GM12874 (cell line): Measurements from ENCODE around the gene PRELID3B.

Experiments
- CTCF ChIP-seq: IDR thresholded peaks from 2 replicates; pipeline ENCODE4 v1.5.1; 2011; ENCODE audit warnings: low read depth, mild to moderate bottlenecking, control low read depth, low read length, moderate library complexity; ENCODE audit not compliant: insufficient read depth

PRELID3B gene

DNA sequence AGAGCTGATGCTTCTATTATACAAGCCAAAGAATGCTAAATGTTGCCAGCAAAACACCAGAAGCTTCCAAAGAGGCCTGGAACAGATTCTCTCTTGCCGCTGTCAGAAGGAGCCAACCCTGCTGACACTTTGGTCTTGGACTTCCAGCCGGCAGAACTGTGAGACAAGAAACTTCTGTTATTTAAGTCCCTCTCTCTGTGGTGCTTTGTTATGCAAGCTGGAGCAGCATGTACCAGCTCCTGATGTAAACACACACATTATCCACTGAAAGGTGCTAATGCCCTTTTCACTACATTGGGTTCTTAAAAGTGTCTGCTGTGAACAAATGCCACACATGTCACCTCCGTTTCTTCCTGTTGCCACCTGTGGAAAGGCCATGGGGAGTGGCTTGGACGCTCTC is 25.9 kb upstream of the PRELID3B start:
- no peak for TF ChIP-seq CTCF

- TF ChIP-seq CTCF, result no peak
Measured at GRCh38 chr20:59064214-59064722, 21.7 kb upstream of the PRELID3B start.

GRCh38 chr20:59063358-59064213 is 21.0 kb upstream of the PRELID3B start:
- TF ChIP-seq CTCF, result no peak

DNA sequence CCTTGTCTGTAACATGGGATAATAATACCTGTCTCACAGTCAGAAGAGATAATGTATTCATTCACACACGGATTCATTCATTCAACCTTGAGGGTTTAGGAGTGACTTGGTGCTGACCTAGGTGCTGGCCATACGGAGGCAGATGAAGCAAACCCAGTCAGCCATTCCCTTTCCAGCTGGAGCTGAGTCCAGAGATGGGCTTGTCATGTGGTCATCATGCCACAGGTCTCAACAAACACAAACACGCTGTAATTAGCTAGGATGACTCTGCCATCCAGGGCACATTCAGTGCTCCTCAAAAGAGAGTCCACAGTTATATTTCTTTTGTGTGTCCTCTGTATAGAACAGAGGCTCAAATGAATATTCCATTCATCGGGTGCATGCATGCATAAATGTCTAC is 19.5 kb upstream of the PRELID3B start:
- no peak for TF ChIP-seq CTCF

DNA sequence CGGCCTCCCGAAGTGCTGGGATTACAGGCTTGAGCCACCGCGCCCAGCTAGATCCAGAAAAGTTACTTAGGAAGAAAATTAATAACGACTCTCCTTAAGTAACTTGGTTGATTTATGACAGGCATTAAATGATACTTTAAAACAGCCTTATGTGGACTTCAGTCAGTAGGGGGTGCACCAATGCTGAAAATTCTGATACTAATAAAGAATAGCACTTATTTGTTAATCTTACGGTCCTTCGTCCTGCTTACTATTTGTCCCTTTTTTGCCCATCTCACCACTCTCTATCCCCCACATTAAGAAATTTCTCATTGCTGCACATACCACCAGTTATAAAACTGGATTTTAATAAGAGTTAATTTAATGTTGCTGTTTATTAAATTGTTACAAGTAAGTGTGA is 12.7 kb upstream of the PRELID3B start:
- peak; percentile 14; the same call in 1 of the 2 replicates for TF ChIP-seq CTCF

DNA sequence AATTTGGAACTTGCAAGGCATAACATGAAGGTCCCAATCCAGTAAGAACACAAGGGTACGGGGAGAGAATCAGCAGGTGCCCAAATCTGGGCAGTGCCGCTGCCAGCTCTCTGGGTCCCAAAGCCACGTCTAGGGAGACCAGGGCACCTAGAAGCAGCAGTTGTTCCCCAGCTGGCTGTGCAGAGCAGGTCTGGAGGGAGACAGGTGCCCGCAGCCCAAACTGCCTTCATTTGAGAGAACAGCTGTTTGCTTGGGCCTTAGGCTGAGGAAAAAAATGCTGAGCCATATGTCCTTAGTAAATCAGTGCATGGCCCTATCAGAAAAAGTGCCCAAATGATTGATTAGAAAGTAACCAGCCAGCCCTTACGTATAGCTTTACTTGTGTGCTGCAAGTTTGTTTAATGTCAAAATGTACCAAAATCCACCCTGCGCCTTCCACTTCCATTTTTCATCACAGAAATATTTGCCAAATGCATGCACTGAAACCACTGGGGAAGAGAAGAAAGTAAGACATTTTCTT is 9.1 kb upstream of the PRELID3B start:
- TF ChIP-seq CTCF, result no peak

DNA sequence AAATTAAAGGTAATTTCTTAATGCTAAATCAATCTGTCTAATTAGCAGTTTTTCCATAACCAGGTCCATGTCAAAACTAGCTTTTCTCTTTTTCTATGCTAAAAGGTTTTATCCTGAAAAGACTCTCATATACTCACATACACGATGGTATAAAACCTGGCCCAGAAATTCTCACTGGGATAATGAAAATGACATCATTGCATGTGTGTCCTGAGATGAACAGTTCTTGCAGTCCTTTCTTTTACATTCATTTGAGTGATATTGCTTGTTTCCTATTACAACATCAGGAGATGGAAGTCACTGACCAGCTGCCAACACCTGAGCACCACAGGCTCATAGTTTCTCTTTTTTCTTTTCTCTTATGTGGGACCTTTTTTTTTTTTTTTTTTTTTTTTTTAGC is 7.9 kb upstream of the PRELID3B start:
- TF ChIP-seq CTCF, result no peak
